GM12874 (cell line): Measurements from ENCODE around the gene TBC1D22B.

ENCODE experiments used
- TF ChIP-seq, protein P1 (sequence below): IDR thresholded peaks from 2 replicates; pipeline ENCODE4 v1.5.1; 2011; ENCODE audit warnings: low read depth, mild to moderate bottlenecking, control low read depth, low read length, moderate library complexity; ENCODE audit not compliant: insufficient read depth

The TBC1D22B gene

DNA sequence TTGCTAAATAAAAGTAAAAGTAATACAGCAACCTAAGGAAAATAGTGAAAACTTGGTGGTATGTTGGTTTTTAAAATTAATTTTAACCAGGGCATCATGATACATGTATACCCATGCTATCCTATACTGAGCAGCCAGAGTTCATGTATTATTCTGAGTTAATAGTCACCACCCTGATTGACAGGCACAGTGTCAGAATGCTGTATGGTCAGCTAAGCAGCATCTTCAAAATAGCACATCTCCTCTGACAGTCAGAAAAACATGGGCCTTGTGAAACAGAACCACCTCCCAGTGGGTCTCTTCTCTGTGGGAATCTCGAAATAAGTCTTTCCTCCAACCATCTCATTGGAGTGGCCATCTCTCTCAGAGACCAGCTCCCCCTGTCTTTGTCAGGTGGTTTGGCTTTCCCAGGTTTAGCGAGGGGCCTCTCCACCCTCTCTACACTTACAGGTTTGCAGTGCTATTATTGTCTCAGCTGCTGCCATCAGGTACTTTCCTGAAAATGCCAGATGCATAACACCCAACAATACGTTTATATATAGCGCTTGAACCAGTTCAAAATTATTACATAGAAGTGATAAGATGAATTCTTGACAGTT is 49.2 kb downstream of the TBC1D22B start:
- TF ChIP-seq, protein P1, sequence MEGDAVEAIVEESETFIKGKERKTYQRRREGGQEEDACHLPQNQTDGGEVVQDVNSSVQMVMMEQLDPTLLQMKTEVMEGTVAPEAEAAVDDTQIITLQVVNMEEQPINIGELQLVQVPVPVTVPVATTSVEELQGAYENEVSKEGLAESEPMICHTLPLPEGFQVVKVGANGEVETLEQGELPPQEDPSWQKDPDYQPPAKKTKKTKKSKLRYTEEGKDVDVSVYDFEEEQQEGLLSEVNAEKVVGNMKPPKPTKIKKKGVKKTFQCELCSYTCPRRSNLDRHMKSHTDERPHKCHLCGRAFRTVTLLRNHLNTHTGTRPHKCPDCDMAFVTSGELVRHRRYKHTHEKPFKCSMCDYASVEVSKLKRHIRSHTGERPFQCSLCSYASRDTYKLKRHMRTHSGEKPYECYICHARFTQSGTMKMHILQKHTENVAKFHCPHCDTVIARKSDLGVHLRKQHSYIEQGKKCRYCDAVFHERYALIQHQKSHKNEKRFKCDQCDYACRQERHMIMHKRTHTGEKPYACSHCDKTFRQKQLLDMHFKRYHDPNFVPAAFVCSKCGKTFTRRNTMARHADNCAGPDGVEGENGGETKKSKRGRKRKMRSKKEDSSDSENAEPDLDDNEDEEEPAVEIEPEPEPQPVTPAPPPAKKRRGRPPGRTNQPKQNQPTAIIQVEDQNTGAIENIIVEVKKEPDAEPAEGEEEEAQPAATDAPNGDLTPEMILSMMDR: no peak

DNA sequence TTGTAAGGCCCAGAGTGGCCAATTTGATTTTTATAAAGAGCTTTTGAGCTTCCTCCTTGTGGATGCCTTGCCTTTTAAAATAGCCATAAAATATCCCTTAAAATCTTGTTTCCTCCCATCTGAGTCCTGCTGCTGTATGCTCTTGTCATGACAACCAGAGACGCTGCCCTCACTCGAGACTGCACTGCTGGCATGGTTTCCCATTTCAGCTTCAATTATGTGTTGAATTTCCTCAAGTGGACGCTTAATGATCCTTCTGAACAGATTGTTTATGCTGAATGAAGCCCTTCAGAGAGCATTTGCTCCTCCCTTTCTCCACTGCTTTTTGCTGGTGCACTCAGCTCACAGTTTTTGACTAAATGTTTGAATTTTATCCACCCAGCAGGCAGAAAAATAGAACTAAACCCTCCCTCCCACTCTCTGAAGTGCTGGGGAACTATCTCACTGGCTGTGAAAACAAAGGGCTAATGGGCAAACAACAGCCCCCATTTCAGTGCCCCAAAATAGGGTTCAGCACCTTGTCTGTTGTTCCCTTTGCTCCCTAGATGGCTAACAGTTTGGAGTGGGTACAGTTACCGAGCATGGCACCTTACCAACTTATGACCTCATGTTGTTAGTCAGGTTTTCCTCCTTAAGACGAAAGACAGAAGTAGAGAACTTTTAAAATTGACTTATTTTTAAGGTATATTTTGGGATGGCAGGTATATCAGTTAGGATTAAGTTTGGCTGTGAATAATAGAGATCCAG is 50.7 kb downstream of the TBC1D22B start:
- TF ChIP-seq, protein P1: no peak

DNA sequence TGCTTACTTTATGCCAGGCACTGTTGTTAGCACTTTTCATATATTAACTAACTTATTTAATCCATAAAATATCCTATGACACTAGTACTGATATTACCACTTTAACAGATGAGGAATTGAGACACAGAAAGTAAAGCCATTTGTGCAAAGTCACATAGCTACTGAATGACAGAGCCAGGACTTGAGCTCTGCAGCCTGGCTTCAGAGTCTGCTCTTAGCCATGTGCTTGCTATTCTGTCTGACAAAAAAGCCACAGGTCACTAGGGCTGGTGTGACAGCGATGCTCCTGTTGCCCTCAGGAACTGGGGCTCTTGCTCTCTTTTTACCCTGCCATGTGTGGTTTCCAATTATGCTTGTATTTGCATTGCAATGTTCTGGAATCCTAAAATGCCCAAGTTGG is 51.5 kb downstream of the TBC1D22B start:
- TF ChIP-seq, protein P1: no peak

DNA sequence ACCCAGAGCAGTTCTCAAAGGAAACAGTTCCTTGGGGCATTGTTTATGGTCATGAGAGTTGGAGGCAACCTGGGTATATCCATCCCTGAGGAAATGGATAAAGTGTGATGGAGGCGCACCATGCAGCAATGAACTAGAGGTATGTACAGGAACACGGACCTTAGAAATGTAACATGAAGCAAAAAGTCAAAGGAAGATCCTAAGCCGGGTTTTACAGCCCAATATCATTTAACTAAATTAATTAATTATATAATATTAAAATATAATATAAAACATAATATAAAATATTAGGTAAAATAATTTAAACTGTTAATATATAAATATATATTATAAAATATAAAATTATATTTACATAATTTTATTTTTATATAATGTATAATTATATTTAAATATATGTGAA is 52.1 kb downstream of the TBC1D22B start:
- TF ChIP-seq, protein P1: no peak

DNA sequence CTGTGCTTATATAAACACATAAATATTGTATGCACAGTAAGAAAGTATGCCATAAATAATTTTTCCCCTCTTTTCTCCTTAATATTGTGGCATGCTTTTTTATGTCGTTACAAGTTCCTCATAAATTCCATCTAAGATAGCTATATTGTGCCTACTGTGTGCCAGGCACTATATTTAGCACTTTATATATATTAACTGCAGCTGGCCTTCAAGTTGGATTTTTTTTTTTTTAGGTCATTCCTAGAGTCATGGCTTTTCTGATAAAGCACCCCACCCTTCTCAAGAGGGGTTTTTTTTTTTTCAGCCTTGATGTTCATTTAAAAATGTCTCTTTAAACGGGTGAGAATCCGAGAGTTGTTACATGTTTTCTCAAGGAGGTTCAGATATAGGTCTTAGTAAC is 53.4 kb downstream of the TBC1D22B start:
- TF ChIP-seq, protein P1: no peak

DNA sequence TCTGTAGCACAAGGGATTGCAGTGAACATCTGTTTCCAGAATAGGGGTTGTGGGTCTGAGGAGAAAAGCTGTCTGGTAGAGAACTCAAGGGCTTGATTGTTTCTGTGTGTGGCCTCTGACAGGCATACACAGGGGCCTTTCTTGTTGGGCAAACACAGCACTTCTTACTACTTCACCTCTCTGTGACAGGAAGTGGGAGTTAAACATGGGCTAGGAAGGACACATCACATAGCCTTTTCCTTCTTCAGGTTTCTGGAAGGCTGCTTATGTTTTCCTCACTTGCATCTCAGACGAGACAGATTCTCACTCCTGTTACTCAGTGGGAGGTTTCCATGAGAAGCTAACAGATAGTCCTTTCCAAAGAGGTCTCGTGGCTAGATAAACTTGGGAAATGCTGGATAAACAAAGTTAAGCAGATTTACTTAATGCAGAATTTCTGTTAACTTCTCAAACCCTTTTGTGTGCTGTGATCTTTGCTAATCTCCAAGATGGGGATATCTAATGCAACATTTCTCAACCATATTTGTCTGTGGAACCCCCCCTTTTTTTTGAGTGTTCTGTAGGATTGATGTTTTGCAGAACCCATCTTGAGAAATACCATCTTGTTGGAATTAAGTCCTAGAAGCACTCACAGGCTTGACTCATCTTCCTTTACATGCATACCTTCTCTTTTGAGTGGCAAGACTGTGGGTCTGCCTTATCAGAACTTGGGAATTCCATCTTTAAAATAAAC is 54.3 kb downstream of the TBC1D22B start:
- TF ChIP-seq, protein P1: no peak

DNA sequence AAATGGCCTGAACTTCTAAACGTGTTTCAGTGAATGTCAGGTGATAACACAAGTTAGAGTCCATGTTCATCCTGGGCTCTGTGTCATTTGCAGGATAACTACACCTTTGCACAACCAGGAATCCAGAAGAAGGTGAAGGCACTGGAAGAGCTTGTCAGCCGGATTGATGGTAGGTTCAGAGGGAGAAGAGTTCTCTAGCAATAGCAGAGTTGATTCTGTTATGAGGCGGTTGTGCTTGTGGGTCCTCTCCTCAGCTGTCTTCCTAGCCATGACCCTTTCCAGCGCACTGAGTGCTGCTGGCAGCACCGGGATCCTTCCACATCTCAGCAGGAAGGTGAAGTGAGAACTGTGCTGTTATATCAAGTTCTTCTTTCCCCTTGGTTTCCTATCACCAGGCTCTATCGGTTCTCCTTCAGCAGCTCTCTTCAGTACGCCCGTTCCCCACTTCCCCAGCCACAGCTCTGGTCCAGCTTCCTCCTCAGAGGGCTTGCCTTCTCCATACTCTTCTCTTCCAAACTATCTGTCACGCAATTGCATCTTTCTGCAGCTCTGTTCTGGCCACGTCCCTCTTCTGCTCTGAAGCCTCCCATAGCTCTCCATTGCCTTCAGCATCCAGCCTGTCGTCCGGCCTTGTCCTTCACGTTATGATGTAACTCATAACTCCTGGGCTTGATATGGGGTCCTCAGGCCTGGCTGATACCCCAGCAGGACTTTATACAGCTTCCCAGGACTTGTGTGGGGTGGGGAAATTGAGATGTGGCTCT is 56.3 kb downstream of the TBC1D22B start:
- TF ChIP-seq, protein P1: no peak
